HepG2 (cell line): ENCODE measurements around the gene RABGAP1. TPM values are rescaled to one million over a fixed set of nuclear protein-coding genes. Genes with fewer than 3 reads are reported as not detected.

Source experiments
- ATAC-seq: fragments of 200-7000 bp; cut with Tn5 transposase; 3 replicates; pipeline ENCODE4 v1.9.1; 2020; ENCODE audit warnings: mild to moderate bottlenecking, moderate library complexity
- BruUV-seq: library from RNA; stranded (reverse); fragments of 400-500 nt; replicated peaks from 2 replicates; lab custom pipeline; 2021; lab: Mats Ljungman, UMichigan
- CTCF ChIA-PET: fragments of 300-600 bp; formaldehyde crosslinking; extraction: SDS; loops from one replicate; lab custom pipeline; 2021; ENCODE audit warnings: low total read pairs, inconsistent platforms, low intra/inter-chr PET ratio; lab: Yijun Ruan, JAX
- POLR2A ChIA-PET: fragments of 350-600 bp; sonication (Branson Sonifier 250); formaldehyde crosslinking; loops from one replicate; lab custom pipeline; 2020; ENCODE audit warnings: antibody characterized with exemption, inconsistent platforms; lab: Yijun Ruan, JAX
- DNase-seq: peaks from one replicate; pipeline ENCODE4 v3.0.0-alpha.2; 2015; ENCODE audit warnings: low spot score
- FAIRE-seq: peaks from 3 replicates; lab custom pipeline; 2011; peaks lifted over from hg19 to GRCh38; lab: Jason Lieb, UNC
- H2AFZ ChIP-seq: one replicate; pipeline ENCODE4 v1.6.1; 2011; ENCODE audit warnings: low read length, inconsistent platforms
- H3K27ac ChIP-seq: fragments of 300-600 bp; 3 replicates; pipeline ENCODE4 v1.8.0; 2011; ENCODE audit warnings: mixed run types, mild to moderate bottlenecking, mixed read lengths, low read length, inconsistent platforms; ENCODE audit not compliant: insufficient read depth; ENCODE audit errors: extremely low read length
- H3K27me3 ChIP-seq, 2 experiments: fragments of 200-600 bp in 1 of 2; 2 replicates in 1 of 2; 3 replicates in 1 of 2; pipeline versions ENCODE4 v1.6.0 to v1.8.0; 2011; ENCODE audit warnings: low read length in 2 of 2, mild to moderate bottlenecking in 2 of 2, moderate library complexity in 2 of 2, inconsistent platforms in 1 of 2; ENCODE audit not compliant: insufficient read depth in 2 of 2, control insufficient read depth in 1 of 2
- H3K36me3 ChIP-seq, 2 experiments: fragments of 200-600 bp in 1 of 2; replicated peaks in 1 of 2; 2 replicates in 1 of 2; 3 replicates in 1 of 2; pipeline versions ENCODE4 v1.5.1 to v1.8.0; 2011; ENCODE audit warnings: low read length in 2 of 2, inconsistent platforms in 1 of 2; ENCODE audit not compliant: insufficient read depth in 2 of 2, control insufficient read depth in 1 of 2
- H3K4me1 ChIP-seq: 2 replicates; pipeline ENCODE4 v1.5.1; 2012; ENCODE audit warnings: low read length, inconsistent platforms; ENCODE audit not compliant: insufficient read depth
- H3K4me2 ChIP-seq: 2 replicates; pipeline ENCODE4 v1.6.0; 2011; ENCODE audit warnings: low read depth, low read length, inconsistent platforms
- H3K4me3 ChIP-seq, 3 experiments: fragments of 200-600 bp in 1 of 3; sonication (generic), shearing (Covaris generic) in 1 of 3; replicated peaks in 1 of 3; 2 replicates each; pipeline ENCODE4 v1.5.1; 2011 to 2016; ENCODE audit warnings: low read length in 3 of 3, inconsistent platforms in 2 of 3, low read depth in 2 of 3, mild to moderate bottlenecking in 2 of 3, control low read depth in 1 of 3, mixed read lengths in 1 of 3; ENCODE audit not compliant: insufficient read depth in 1 of 3
- H3K79me2 ChIP-seq: one replicate; pipeline ENCODE4 v1.6.1; 2011; ENCODE audit warnings: low read length, inconsistent platforms; ENCODE audit not compliant: insufficient read depth
- H3K9ac ChIP-seq: 2 replicates; pipeline ENCODE4 v1.6.0; 2011; ENCODE audit warnings: mild to moderate bottlenecking, low read depth, low read length, inconsistent platforms; ENCODE audit not compliant: insufficient read depth
- H3K9me3 ChIP-seq: 2 replicates; pipeline ENCODE4 v1.5.1; 2012; ENCODE audit warnings: mild to moderate bottlenecking, low read length
- H4K20me1 ChIP-seq: 2 replicates; pipeline ENCODE4 v1.6.0; 2011; ENCODE audit warnings: inconsistent platforms, mild to moderate bottlenecking, low read length, moderate library complexity; ENCODE audit not compliant: insufficient read depth
- ETV6 ChIP-seq: sonication (generic); formaldehyde crosslinking; conservative IDR thresholded peaks from 2 replicates; pipeline ENCODE4 v1.4.0; 2020; ENCODE audit warnings: missing genetic modification reagents
- GATAD2A ChIP-seq: IDR thresholded peaks from 2 replicates; pipeline ENCODE4 v1.6.1; 2016
- GLMP ChIP-seq: sonication (generic); formaldehyde crosslinking; IDR thresholded peaks from 2 replicates; pipeline ENCODE4 v1.9.0; 2021; ENCODE audit warnings: missing genetic modification reagents, mild to moderate bottlenecking, borderline replicate concordance
- HNF4A ChIP-seq: sonication (generic); formaldehyde crosslinking; IDR thresholded peaks from 2 replicates; pipeline ENCODE4 v1.4.0; 2020; ENCODE audit warnings: missing genetic modification reagents
- HOMEZ ChIP-seq: IDR thresholded peaks from 2 replicates; pipeline ENCODE4 v1.6.1; 2016; ENCODE audit warnings: low read depth
- PHB2 ChIP-seq: fragments of 450-650 bp; IDR thresholded peaks from 2 replicates; pipeline ENCODE4 v1.6.1; 2018; ENCODE audit not compliant: partially characterized antibody
- SAP130 ChIP-seq: IDR thresholded peaks from 2 replicates; pipeline ENCODE4 v1.6.1; 2016; ENCODE audit warnings: low read depth
- SIX1 ChIP-seq: sonication (generic); formaldehyde crosslinking; IDR thresholded peaks from 2 replicates; pipeline ENCODE4 v1.4.0; 2020; ENCODE audit warnings: missing genetic modification reagents, borderline replicate concordance
- SKI ChIP-seq: fragments of 450-650 bp; IDR thresholded peaks from one replicate; pipeline ENCODE4 v1.6.1; 2018; ENCODE audit warnings: mild to moderate bottlenecking; ENCODE audit not compliant: partially characterized antibody
- ZFP90 ChIP-seq: sonication (generic); formaldehyde crosslinking; IDR thresholded peaks from 2 replicates; pipeline ENCODE4 v1.8.0; 2022; ENCODE audit warnings: missing genetic modification reagents, mild to moderate bottlenecking, inconsistent platforms, borderline replicate concordance
- ZMYM4 ChIP-seq: sonication (generic); formaldehyde crosslinking; IDR thresholded peaks from 2 replicates; pipeline ENCODE4 v1.8.1; 2023; ENCODE audit warnings: mild to moderate bottlenecking, missing genetic modification reagents
- ZNF34 ChIP-seq: sonication (generic); formaldehyde crosslinking; IDR thresholded peaks from 2 replicates; pipeline ENCODE4 v1.4.0; 2020; ENCODE audit warnings: mild to moderate bottlenecking, missing genetic modification reagents, borderline replicate concordance
- ZNF766 ChIP-seq: sonication (generic); formaldehyde crosslinking; IDR thresholded peaks from 2 replicates; pipeline ENCODE4 v1.5.0; 2020; ENCODE audit warnings: missing genetic modification reagents, borderline replicate concordance
- ZNF83 ChIP-seq: sonication (generic); formaldehyde crosslinking; IDR thresholded peaks from 2 replicates; pipeline ENCODE4 v1.4.0; 2020; ENCODE audit warnings: missing genetic modification reagents, mild to moderate bottlenecking, borderline replicate concordance
- in situ Hi-C: cut with HindIII; loops from 2 replicates; pipeline ENCODE4 v1.10.0; 2017; ENCODE audit warnings: low pct_unique_long_range_greater_than_20kb; ENCODE audit not compliant: extremely low pct_ligation_motif_present
- intact Hi-C: fragments of 100-400 bp; cut with micrococcal nuclease; formaldehyde crosslinking; loops from one replicate; pipeline ENCODE4 v1.10.0; 2022; ENCODE audit not compliant: unreplicated experiment
- polyA plus RNA-seq, 8 experiments: library from polyadenylated mRNA; depleted of rRNA in 3 of 8; stranded (reverse) in 7 of 8; unstranded in 1 of 8; fragments of >200 nt; fragmentation: Illumina TruSeq in 4 of 8; extraction: Trizol in 4 of 8; gene quantifications; 2 replicates each; pipeline versions ENCODE4 v1.2.1 to v1.2.3, GENCODE V29; 2011 to 2016; ENCODE audit warnings: low read depth in 4 of 8, missing spikeins in 1 of 8, mixed read lengths in 1 of 8; ENCODE audit not compliant: insufficient read depth in 1 of 8
- total RNA-seq, 5 experiments: library from RNA; depleted of rRNA; stranded (reverse); fragments of >200 nt; fragmentation: Illumina TruSeq; extraction: Trizol; gene quantifications; 2 replicates each; pipeline ENCODE4 v1.2.3, GENCODE V29; 2016; ENCODE audit warnings: low read depth in 1 of 5
- TF ChIP-seq, protein P1 (sequence below): fragments of 450-650 bp; IDR thresholded peaks from 2 replicates; pipeline ENCODE4 v1.6.1; 2017; ENCODE audit warnings: mild to moderate bottlenecking
- TF ChIP-seq, protein P2 (sequence below): sonication (generic); formaldehyde crosslinking; IDR thresholded peaks from 2 replicates; pipeline ENCODE4 v1.5.1; 2020; ENCODE audit warnings: mild to moderate bottlenecking, missing genetic modification reagents
- TF ChIP-seq, protein P3 (sequence below): IDR thresholded peaks from 2 replicates; pipeline ENCODE4 v1.6.1; 2018; ENCODE audit warnings: missing genetic modification reagents

Gene RABGAP1
- total and polyA plus RNA-seq, 2 of the 13 experiments (the other 11 are each of a cell fraction or from before 2014, with no cell fraction given): 19.1 to 19.3 TPM

GRCh38 chr9:123131993-123132392, 191.2 kb downstream of the RABGAP1 start:
- no peaks in the 10 kb centered on the region for H3K79me2 ChIP-seq
- in situ Hi-C loops (no loop called here), intact Hi-C loops (no loop called here)
- no peaks in the 10 kb centered on the region for H3K27me3 ChIP-seq
- FAIRE-seq: peak; percentile 63
- no peak overlapping the region for H3K4me3 ChIP-seq
- no peak overlapping the region for H3K27ac ChIP-seq
- no peak overlapping the region for H2AFZ ChIP-seq
- peak; percentile 83 for ATAC-seq
- no peaks in the 10 kb centered on the region for H4K20me1 ChIP-seq
- no peaks in the 10 kb centered on the region for H3K9me3 ChIP-seq
- peak; percentile 51 for DNase-seq
- ChIA-PET POLR2A (no interaction called here), CTCF (no interaction called here)
- H3K4me2 ChIP-seq: no peak overlapping the region; the same call in 1 of the 2 replicates
- H3K36me3 ChIP-seq: peaks cover 7 to 11% of the 10 kb centered on the region in 2 experiments; a peak in 4 of 5 replicates
- H3K4me1 ChIP-seq: peaks cover 29% of the 10 kb centered on the region
- H3K9ac ChIP-seq: no peak overlapping the region
- BruUV-seq: no TSS peak
- no peak for TF ChIP-seq ZMYM4
- TF ChIP-seq GATAD2A (CRISPR knock-in tag): 0 out of 2 replicates have a peak, but pooled peaks have one; percentile 11
- TF ChIP-seq ZNF34 (CRISPR knock-in tag): no peak
- TF ChIP-seq SAP130 (CRISPR knock-in tag): no peak
- TF ChIP-seq GLMP (CRISPR knock-in tag): no peak
- TF ChIP-seq, protein P1, sequence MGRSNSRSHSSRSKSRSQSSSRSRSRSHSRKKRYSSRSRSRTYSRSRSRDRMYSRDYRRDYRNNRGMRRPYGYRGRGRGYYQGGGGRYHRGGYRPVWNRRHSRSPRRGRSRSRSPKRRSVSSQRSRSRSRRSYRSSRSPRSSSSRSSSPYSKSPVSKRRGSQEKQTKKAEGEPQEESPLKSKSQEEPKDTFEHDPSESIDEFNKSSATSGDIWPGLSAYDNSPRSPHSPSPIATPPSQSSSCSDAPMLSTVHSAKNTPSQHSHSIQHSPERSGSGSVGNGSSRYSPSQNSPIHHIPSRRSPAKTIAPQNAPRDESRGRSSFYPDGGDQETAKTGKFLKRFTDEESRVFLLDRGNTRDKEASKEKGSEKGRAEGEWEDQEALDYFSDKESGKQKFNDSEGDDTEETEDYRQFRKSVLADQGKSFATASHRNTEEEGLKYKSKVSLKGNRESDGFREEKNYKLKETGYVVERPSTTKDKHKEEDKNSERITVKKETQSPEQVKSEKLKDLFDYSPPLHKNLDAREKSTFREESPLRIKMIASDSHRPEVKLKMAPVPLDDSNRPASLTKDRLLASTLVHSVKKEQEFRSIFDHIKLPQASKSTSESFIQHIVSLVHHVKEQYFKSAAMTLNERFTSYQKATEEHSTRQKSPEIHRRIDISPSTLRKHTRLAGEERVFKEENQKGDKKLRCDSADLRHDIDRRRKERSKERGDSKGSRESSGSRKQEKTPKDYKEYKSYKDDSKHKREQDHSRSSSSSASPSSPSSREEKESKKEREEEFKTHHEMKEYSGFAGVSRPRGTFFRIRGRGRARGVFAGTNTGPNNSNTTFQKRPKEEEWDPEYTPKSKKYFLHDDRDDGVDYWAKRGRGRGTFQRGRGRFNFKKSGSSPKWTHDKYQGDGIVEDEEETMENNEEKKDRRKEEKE: no peak
- no peak for TF ChIP-seq PHB2
- no peak for TF ChIP-seq ZNF766 (CRISPR knock-in tag)
- TF ChIP-seq SIX1: no peak
- TF ChIP-seq, protein P2, sequence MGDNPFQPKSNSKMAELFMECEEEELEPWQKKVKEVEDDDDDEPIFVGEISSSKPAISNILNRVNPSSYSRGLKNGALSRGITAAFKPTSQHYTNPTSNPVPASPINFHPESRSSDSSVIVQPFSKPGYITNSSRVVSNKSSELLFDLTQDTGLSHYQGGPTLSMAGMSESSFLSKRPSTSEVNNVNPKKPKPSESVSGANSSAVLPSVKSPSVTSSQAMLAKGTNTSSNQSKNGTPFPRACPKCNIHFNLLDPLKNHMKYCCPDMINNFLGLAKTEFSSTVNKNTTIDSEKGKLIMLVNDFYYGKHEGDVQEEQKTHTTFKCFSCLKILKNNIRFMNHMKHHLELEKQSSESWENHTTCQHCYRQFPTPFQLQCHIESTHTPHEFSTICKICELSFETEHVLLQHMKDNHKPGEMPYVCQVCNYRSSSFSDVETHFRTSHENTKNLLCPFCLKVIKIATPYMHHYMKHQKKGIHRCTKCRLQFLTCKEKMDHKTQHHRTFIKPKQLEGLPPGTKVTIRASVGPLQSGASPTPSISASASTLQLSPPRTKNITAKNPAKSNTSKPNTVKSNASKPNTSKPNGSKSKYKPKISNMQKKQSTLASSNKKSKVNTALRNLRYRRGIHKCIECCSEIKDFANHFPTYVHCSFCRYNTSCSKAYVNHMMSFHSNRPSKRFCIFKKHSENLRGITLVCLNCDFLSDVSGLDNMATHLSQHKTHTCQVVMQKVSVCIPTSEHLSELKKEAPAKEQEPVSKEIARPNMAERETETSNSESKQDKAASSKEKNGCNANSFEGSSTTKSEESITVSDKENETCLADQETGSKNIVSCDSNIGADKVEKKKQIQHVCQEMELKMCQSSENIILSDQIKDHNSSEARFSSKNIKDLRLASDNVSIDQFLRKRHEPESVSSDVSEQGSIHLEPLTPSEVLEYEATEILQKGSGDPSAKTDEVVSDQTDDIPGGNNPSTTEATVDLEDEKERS: no peak
- no peak for TF ChIP-seq HOMEZ
- TF ChIP-seq ZFP90 (CRISPR knock-in tag): no peak
- TF ChIP-seq SKI: no peak
- TF ChIP-seq, protein P3, sequence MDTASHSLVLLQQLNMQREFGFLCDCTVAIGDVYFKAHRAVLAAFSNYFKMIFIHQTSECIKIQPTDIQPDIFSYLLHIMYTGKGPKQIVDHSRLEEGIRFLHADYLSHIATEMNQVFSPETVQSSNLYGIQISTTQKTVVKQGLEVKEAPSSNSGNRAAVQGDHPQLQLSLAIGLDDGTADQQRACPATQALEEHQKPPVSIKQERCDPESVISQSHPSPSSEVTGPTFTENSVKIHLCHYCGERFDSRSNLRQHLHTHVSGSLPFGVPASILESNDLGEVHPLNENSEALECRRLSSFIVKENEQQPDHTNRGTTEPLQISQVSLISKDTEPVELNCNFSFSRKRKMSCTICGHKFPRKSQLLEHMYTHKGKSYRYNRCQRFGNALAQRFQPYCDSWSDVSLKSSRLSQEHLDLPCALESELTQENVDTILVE: no peak
- no peak for TF ChIP-seq ZNF83 (CRISPR knock-in tag)
- TF ChIP-seq HNF4A (CRISPR knock-in tag): peak; percentile 75
- no peak for TF ChIP-seq ETV6 (CRISPR knock-in tag)
